GM18517 (cell line): ENCODE results near the gene CLPTM1L.

Source experiments
- ATAC-seq: cut with Tn5 transposase; IDR thresholded peaks from one replicate; pipeline ENCODE4 v1.9.1; 2021; ENCODE audit warnings: mild to moderate bottlenecking, moderate library complexity; ENCODE audit not compliant: unreplicated experiment

CLPTM1L gene, protein sequence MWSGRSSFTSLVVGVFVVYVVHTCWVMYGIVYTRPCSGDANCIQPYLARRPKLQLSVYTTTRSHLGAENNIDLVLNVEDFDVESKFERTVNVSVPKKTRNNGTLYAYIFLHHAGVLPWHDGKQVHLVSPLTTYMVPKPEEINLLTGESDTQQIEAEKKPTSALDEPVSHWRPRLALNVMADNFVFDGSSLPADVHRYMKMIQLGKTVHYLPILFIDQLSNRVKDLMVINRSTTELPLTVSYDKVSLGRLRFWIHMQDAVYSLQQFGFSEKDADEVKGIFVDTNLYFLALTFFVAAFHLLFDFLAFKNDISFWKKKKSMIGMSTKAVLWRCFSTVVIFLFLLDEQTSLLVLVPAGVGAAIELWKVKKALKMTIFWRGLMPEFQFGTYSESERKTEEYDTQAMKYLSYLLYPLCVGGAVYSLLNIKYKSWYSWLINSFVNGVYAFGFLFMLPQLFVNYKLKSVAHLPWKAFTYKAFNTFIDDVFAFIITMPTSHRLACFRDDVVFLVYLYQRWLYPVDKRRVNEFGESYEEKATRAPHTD

DNA sequence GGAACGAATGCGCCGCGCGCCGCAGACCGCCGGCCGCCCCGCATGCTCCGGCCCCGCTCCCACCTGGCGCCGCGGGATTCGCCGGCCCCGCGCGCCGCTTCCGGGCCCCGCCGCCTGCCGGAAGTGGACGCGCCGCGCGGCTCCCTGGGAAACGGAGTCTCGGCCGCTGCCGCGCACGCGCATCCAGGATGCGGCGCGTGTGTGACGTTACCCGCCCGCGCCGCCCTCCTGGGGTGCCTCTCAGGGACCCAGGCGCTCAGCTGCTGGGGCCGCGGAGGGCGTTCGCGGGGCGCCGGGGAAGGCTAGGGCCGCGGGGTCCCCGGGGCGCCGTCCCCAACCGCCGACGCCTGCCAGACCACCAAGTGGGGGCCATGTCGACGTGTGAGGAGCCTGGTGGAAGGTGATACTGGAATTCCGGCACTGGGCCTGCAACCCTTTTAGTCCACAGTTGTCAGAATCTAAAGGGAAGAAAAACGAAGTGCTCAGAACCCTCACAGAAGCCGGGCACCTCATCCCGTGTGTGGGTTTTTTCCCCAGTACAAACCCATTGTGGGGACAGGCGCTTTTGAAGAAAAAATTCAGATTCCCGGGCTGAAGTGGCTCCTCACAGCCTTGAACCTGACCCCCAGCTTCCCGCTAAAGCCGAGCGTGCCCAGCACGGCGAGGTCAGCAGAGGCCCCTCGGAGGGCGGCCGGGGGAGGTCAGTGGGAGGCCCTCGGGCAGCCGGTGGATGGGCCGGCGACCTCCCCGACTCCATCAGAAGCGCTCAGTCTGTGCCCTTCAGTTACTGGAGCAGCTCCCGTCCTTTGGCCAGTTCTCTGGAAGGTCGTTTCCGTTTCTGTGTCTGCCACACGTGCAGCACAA is at the start of gene CLPTM1L:
TSS of gene CLPTM1L (minus strand) at position 125 of the 864 bp plus-strand sequence. CDS start 258 bp downstream, outside the sequence.
- ATAC-seq: peak; percentile 59

DNA sequence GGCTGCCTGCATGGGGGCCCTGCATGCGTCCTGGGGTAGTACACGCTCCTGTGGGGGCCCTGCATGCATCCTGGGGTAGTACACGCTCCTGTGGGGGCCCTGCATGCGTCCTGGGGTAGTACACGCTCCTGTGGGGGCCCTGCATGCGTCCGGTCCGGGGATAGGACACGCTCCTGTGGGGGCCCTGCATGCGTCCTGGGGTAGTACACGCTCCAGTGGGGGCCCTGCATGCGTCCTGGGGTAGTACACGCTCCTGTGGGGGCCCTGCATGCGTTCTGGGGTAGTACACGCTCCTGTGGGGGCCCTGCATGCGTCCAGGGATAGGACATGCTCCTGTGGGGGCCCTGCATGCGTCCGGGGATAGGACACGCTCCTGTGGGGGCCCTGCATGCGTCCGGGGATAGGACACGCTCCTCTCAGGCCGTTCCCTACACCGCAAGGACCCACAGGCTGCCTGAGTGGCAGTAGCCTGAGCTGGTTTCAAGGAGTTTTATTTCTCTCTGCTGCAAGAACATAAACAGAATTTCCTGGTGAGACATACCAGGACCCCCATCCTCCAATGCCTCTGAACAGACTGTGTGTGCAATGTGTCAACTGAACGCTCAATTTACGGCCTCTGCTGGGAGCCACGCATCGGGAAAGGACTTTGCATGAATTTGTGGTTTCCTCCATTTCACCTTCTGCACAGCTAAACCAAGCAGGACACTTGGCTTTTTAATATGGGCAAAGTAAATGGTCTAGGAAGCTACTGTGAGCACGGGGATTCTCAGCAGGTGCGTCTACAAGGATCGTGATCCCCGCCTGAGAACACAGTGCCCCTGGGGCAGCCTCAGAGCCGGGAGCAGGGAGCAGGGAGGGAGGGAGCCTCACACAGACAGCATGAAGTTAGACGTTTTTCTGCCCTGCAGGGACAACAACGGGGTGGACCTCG is 48.9 kb upstream of the CLPTM1L start:
- no peak for ATAC-seq

DNA sequence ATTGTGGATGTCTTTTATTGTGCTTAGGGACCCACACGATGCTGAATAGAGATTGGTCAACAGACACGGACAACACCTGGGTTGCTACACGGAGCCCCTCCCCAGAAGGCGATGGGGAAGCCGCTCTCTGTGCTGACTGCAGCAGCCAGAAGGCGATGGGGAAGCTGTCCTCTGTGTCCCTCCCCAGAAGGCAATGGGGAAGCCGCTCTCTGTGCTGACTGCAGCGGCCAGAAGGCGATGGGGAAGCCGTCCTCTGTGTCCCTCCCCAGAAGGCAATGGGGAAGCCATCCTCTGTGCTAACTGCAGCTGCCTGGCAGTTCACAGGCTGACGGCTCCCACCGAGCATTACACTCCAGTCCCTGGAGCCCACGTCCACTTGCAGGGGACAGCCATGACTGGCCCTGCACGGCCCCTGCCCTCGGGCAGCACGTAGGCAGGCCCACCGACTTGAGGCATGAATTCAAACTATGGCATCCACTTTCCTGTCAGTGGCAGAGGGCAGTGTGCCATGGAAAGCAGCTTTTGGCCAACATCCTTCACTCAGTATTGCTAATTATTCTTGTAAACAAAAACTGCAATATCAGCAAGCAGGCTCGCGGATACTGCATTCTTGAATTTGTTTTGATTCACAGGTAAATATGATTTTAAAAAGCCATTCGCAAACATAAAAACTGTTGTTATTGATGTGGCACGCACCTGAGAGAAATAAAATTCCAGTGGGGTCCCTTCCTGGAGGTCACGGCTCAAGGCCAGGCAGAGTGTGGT is 48.1 kb upstream of the CLPTM1L start:
- no peak for ATAC-seq

DNA sequence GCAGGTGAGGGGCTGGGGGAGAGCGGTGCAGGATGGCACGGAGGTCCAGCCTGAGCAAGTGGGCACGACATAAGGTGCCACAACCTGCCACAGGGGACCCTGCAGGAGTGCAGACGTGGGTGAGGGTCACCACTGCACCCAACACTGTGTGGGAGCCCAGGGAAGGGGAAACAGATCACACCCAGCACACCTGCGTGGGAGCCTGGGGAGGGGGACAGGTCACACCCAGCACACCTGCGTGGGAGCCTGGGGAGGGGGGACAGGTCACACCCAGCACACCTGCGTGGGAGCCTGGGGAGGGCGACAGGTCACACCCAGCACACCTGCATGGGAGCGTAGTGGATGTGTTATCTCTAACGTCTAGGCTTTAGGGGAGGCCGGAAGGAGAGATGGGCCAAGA is 47.4 kb upstream of the CLPTM1L start:
- ATAC-seq: no peak

DNA sequence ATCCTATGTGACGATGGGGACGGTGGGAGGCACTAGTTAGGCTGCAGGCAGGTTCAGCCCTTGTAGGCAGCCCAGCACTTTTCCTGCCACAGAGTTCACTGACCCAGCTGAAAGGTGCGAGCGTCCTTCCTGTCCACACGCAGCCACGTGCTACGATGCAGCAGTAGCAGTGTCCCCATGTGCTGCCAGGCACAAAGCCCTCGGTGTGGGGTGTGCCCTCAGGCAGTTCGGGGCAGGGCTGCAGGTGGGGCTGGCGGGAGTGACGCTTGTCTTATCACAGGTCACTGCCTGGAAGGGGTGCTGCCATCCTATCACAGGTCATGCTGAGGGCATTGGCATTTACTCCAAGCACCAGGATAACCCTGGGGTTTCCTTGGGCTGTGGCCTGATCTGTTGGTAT is 46.8 kb upstream of the CLPTM1L start:
- ATAC-seq: no peak

DNA sequence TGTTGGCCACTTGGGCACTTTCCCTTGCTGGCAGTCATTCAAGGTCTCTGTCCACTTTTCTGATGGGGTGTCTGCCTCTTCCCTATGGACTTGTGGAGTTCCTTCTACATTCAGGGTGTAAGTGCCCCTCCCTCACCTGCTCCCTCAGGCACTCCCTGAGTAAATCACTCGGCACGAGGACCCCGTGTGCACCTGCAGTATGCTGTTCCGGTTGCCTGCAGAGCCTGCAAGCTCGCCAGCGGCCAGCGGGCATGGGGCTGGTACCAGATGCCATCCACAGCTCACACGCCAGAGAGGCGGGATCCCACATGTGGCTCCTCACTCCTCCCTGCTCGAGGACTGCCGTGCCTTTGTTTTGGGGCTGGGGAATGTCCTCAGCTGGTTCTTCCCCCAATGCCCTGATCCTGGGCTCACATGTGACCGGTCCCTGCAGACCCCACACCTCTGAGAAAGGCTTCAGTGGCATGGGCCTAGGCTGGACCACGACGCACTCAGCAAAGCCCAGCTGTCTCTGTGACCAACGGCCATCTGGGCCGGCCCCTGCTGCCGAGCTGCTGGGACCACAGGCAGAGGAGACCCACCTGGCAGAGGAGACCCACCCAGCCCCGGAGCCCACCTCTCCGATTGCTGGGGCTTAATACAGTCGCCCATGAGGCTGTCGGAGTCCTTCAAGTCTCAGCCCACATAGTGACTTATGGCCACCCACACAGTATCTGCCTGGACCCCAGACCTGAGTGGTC is 46.1 kb upstream of the CLPTM1L start:
- ATAC-seq: no peak

DNA sequence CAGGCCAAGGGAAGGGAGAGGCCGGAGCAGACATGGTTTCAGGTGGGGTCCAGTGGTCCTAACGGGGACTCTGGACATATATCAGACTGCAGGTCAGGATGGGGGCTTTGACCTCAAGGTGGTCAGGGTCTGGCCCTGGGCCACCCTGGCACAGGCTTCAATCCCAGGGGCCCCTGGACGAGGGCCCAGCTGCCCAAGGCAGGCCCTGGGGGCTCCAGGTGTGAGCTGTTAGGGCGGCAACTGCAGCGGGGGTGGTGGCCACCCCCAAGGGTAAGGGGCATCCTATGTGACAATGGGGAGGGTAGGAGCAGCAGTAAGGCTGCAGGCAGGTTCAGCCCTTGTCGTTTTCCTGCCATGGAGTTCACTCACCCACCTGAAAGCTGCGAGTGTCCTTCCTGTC is 45.4 kb upstream of the CLPTM1L start:
- ATAC-seq: no peak

DNA sequence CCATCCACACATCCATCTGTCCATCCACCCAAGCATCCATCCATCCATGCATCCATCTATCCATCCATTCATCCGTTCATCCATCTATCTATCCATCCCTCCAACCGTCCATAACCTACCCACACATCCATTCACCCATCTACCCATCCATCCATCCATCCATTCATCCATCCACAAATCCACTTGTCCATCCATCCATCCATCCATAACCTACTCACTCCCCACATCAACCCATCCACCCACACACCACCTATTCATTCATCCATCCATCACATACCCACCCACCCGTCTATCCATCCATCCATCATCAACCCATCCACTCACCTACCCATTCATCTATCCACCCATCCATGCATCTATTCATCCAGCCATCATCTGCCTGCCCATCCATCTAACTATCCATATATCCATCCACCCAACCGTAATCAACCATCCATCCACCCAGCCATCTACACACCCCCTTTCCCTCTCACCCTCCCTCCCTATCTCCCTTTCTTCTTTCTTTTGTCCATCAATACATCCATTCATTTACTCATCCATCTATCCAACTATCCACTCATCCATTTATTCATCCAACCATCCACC is 43.6 kb upstream of the CLPTM1L start:
- no peak for ATAC-seq

DNA sequence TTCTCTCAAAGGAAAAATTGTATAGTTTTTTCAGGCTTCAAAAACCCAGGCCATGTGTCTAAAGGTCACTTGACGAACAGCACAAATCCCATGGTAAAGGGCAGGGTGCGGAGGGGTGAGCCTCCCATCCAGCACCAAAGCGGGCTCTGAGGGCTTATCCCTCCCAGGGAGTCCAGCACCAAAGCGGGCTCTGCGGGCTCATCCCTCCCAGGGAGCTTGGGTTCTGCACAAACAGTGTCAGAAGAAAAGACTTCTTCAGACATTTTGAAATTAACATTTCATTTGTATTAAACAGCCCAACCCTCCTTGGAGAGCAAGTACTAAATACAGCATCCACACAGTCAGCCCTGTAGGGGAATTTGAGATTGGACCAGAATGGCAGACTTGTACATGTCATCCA is 43.0 kb upstream of the CLPTM1L start:
- ATAC-seq: no peak

DNA sequence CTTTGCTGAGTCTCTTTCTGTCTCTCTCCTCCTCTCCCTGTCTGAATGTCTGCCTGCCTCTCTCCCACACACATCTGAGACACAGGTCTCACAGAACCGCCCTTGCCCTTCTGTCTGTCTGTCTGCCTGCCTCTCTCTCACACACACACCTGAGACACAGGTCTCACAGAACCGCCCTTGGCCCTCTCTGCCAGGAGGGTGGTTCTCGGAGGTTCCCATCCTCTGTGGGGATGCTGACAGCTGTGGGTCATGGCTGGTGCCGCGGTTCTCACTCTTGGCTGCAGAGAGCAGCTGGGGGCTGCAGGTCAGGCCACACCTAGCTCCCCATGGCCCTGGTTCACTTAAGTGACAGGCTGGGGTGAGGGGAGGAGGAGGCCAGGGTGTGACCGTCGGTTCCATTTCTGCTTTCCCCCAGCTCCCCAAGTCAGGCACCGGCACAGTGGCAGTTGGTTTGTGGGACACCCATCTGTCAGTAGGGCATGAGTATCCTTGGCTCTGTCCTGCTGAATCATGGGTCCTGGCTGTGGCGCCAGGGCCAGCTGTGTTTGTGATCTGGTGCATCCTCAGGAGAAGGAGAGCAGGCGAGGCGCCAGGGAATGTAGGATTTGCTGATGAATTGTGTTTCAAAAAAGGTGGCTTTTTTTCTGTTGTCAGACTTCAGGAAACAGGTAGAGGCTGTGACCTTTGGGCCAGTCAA is 42.3 kb upstream of the CLPTM1L start:
- ATAC-seq: no peak

DNA sequence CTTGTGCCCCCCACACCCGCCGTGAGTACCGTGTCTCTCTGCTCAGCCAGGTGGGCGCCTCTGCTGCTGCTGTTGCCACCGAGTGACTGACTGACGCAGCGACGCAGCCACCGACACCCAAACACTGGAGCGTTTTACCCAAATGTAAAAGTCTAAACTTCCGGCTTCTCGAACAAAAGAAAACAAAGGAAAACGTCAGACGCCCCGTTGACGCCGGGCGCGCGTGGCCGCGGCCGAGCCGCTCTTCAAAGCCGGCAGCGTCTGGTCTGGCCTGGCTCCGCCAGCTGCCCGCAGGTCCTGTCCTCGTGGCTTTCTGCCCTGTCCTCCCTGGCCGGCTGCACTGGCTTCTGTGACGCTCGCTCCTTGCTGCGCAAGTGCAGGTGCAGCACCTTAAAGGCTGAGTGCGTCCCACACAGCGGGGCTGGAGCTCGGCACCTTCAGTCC is 41.4 kb upstream of the CLPTM1L start:
- peak; percentile 57 for ATAC-seq

DNA sequence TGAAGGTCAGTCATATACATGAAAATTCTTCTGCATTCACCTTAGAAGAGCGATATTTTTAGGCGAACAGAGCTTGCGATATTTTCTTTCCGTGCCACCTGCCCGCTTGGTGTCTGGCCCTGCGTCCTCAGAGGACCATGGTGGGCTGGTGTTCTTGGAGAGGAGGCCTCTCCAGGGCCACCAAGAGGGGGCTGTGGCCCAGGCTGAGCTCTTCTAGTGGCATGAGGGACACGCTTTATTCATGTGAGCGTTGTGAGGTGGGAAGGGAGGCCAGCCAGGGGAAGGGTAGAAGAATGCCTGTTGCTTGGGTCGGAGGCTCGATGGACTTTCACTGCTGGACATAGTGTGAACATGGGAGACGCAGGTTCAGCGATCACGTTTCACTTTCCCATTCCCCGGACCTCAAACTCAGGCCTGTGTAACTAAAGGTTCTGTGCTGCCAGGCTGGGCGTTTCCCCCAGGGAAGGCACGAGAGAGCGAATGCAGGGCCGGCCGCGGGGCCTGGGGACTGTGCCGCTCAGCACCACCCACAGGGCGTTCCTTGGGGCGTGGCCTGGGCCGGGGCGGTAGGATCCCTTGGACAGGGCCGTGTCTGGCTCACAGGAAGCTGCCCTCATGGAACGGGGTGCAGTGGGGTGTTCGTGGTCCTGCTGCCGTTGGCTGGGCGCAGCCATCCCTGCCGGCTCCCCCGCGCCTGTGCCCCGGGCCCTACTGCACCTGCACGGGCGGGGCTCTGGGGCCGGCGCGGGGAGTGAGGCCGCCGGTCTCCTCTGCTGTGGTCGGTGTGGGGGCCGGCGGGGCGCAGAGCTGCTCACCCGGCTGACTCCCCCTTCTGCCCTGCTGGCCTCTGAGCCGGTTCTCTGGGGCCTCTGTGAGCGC is 40.7 kb upstream of the CLPTM1L start:
- peak; percentile 73 for ATAC-seq

DNA sequence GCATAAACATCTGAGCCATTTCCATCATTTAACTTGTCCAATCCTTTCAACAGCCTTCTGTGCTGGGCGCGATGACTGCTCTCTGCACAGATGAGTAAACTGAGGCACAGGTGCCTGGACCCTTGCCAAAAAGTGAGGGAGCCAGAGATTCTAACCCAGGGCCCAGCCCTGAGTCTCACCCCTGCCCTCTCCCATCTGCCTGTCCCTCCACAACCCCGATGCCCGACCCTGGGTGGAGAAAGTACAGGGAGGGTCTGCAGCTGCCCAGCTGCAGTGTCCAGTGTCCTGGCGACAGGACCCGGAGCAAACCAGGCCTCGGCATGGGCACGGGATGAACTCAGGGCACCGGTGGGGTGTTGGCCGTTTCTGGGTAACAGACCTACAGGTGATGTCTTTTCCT is 39.6 kb upstream of the CLPTM1L start:
- ATAC-seq: no peak

DNA sequence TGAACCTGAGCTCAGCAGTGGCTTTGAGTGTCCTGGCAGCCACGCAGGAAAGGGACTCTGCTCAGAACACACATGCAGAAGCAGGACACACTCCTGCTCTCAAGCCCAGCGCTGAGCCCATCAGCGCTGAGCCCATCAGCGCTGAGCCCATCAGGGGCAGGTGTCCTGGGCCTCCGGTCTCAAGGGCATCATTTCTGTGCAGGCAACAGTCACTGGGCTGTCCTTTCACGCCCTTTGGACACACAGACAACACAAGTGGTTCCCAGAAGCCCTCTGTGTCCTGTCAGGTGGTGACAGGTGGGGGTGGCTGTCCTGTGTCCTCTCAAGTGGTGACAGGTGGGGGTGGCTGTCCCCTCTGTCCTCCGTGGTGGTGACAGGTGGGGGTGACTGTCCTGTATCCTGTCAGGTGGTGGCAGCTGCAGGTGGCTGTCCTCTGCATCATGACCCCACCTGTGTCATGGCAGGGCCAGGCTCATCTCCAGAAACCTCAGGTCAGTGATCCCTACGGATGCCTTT is 39.0 kb upstream of the CLPTM1L start:
- no peak for ATAC-seq

DNA sequence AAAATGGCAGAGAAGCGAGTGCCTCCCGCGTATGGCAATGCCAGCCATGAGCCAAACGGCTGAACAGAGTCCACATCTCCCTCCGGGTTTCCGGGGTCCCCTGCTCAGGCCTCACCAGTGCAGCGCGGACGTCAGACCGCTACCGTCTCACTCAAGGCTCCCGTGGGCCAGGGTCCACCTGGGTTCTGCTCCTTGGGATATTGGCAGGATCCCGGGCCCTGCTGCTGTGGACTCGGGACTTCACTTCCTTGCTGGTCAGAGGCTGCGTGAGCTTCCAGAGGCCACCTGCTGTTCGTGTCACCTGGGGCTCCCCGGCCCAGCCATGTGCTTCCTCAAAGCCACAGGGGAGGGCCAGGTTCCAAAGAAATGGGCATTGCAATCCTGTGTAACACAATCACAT is 38.4 kb upstream of the CLPTM1L start:
- ATAC-seq: no peak

DNA sequence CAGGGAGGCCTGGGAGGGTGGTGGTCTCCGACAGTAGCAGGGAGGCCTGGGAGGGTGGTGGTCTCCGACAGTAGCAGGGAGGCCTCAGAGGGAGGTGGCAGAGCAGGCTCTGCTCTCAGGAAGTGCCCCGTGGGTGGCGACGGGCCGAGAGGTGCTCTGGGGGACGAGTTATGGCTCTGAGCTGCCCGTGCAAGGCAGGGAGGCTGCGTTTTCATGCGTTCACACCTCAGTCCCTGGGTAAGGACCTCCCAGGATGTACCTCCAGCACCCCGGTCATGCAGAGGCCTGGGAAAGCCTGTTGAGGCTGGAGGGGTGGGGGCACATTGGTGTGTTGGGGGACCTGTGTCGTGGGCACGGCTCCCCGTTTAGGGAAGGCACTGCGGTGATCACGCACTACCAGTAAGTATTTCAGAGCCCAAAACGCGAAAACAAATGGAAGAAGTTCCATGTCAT is 37.4 kb upstream of the CLPTM1L start:
- no peak for ATAC-seq
